ENCODE measurements around the gene FOCAD.

GRCh38 chr9:20662156-20662555, 21.9 kb upstream of the FOCAD start:
- TF ChIP-seq POLR2AphosphoS5 (IDR thresholded peaks at IDR 0.05) (no peak), CTCF (IDR thresholded peaks at IDR 0.05) (no peak), POLR2A (IDR thresholded peaks at IDR 0.05) (no peak)

Measured in prostate gland (tissue), 2 donors.